ENCODE data around the gene COL4A1.

COL4A1 gene

DNA sequence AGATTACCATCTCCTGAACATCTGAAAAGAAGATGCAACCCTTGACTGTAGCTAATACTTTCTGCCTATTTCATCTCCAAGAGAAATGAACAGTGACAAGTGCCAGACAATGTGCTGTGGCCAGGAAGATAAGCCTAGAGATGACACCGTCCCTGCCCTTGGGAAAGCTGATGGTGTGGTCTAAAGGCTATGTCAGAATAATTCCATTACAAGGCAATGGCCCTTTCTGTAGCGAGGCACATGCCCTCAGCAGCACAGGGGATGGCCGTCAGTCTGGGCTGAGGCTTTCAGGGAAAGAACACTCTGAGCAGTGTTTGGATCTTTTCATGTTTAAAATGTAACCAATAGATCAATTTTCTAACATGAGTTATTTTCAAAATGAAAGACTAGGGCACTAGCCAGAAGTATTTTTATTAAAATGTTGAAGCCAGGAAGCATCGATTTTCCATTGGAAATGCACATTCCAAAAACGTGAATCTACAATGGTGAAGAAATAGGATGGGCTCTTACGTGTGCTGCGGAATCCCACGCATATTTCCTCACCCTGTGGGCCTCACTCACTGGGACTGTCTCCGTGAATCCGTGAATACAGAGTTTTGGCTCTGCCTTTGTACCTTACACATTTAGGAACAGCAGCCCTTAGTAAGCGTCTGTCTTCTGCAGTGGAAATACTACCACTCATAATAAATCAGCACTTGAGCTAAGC, 22.0 kb downstream of the COL4A1 start:
- peaks cover 19% of the 10 kb centered on the region for H3K36me3 ChIP-seq (ENCODE audit: insufficient read depth, insufficient read length, low read length)
- no peaks in the 10 kb centered on the region for H3K4me1 ChIP-seq (ENCODE audit: insufficient read depth, insufficient read length)
- no peak overlapping the region for H3K4me3 ChIP-seq (ENCODE audit: insufficient read length, low read depth)
- H3K9ac ChIP-seq (ENCODE audit: insufficient read length, low read depth), result no peak overlapping the region
- TF ChIP-seq SUZ12 (IDR thresholded peaks at IDR 0.05; ENCODE audit: extremely low read depth, insufficient read depth, insufficient read length) (no peak), YY1 (IDR thresholded peaks at IDR 0.05; ENCODE audit: insufficient read depth, insufficient read length) (no peak), ZNF274 (IDR thresholded peaks at IDR 0.05; ENCODE audit: low read depth, low read length) (no peak)
- DNase-seq (ENCODE audit: low read depth, low spot score), result no peak
- no peaks in the 10 kb centered on the region for H3K27me3 ChIP-seq (ENCODE audit: insufficient read depth, insufficient read length)
- H3K9me3 ChIP-seq (ENCODE audit: insufficient read depth, low read length), result no peaks in the 10 kb centered on the region

DNA sequence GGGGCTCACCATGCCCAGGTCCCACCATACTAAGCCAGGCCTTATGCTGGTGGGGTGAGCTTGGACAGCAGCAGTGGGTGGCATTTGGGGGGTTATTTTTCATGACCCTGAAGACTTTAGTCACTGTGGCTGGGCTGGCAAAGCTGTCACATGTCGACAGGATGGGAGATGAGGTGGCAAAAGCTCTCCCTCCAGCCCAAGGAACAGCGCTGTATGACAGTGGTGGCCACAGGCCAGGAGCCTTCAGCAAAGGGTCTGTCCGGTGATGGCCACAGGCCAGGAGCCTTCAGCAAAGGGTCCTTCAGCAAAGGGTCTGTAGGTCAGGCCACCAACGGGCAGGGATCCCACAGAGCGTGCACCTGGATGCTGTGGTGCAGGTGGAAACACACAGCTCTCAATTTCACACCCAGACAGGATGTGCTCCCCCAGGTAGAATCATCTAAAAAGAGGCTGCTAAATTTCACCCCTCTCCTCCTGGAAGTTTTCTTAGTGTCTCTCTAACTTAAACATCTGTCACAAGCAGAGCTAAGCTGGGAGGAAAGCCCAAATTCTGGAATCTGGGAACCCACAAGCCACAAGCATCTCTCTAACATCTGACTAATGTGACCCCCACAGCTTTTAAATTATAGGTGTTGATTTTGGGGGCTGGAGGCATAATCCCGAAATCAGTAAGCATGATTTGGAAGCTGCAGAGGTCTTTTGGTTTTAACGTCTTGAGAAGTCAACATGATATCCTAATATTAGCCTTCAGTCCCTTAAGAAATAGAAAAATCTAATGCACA, 23.0 kb downstream of the COL4A1 start:
- no peak for TF ChIP-seq ZNF274 (IDR thresholded peaks at IDR 0.05; ENCODE audit: low read depth, low read length)
- TF ChIP-seq SUZ12 (IDR thresholded peaks at IDR 0.05; ENCODE audit: extremely low read depth, insufficient read depth, insufficient read length), result no peak
- TF ChIP-seq YY1 (IDR thresholded peaks at IDR 0.05; ENCODE audit: insufficient read depth, insufficient read length), result no peak
- Histone ChIP-seq H3K4me1 (ENCODE audit: insufficient read depth, insufficient read length) (no peaks in the 10 kb centered on the region), H3K4me3 (ENCODE audit: insufficient read length, low read depth) (no peak overlapping the region), H3K27me3 (ENCODE audit: insufficient read depth, insufficient read length) (no peaks in the 10 kb centered on the region), H3K9me3 (ENCODE audit: insufficient read depth, low read length) (no peaks in the 10 kb centered on the region), H3K9ac (ENCODE audit: insufficient read length, low read depth) (no peak overlapping the region), H3K36me3 (ENCODE audit: insufficient read depth, insufficient read length, low read length) (peaks cover 14% of the 10 kb centered on the region)
- DNase-seq (ENCODE audit: low read depth, low spot score), result no peak

- DNase-seq (ENCODE audit: low read depth, low spot score), result no peak
- TF ChIP-seq ZNF274 (IDR thresholded peaks at IDR 0.05; ENCODE audit: low read depth, low read length), result no peak
- no peak for TF ChIP-seq YY1 (IDR thresholded peaks at IDR 0.05; ENCODE audit: insufficient read depth, insufficient read length)
- no peak for TF ChIP-seq SUZ12 (IDR thresholded peaks at IDR 0.05; ENCODE audit: extremely low read depth, insufficient read depth, insufficient read length)
- H3K4me3 ChIP-seq (ENCODE audit: insufficient read length, low read depth), result no peak overlapping the region
Observed at GRCh38 chr13:110282316-110282841, 24.6 kb downstream of the COL4A1 start.

GRCh38 chr13:110281736-110282135, 25.2 kb downstream of the COL4A1 start:
- Histone ChIP-seq H3K4me3 (ENCODE audit: insufficient read length, low read depth) (no peak overlapping the region), H3K4me1 (ENCODE audit: insufficient read depth, insufficient read length) (no peaks in the 10 kb centered on the region), H3K36me3 (ENCODE audit: insufficient read depth, insufficient read length, low read length) (peaks cover 13% of the 10 kb centered on the region), H3K9me3 (ENCODE audit: insufficient read depth, low read length) (no peaks in the 10 kb centered on the region), H3K27me3 (ENCODE audit: insufficient read depth, insufficient read length) (no peaks in the 10 kb centered on the region), H3K9ac (ENCODE audit: insufficient read length, low read depth) (no peak overlapping the region)
- DNase-seq (ENCODE audit: low read depth, low spot score), result no peak
- TF ChIP-seq SUZ12 (IDR thresholded peaks at IDR 0.05; ENCODE audit: extremely low read depth, insufficient read depth, insufficient read length) (no peak), ZNF274 (IDR thresholded peaks at IDR 0.05; ENCODE audit: low read depth, low read length) (no peak), YY1 (IDR thresholded peaks at IDR 0.05; ENCODE audit: insufficient read depth, insufficient read length) (no peak)

More at GRCh38 chr13:110282316-110282841, 24.6 kb downstream of the COL4A1 start:
- Histone ChIP-seq H3K36me3 (ENCODE audit: insufficient read depth, insufficient read length, low read length) (peaks cover 13% of the 10 kb centered on the region), H3K4me1 (ENCODE audit: insufficient read depth, insufficient read length) (no peaks in the 10 kb centered on the region), H3K27me3 (ENCODE audit: insufficient read depth, insufficient read length) (no peaks in the 10 kb centered on the region), H3K9me3 (ENCODE audit: insufficient read depth, low read length) (no peaks in the 10 kb centered on the region), H3K9ac (ENCODE audit: insufficient read length, low read depth) (no peak overlapping the region)

DNA sequence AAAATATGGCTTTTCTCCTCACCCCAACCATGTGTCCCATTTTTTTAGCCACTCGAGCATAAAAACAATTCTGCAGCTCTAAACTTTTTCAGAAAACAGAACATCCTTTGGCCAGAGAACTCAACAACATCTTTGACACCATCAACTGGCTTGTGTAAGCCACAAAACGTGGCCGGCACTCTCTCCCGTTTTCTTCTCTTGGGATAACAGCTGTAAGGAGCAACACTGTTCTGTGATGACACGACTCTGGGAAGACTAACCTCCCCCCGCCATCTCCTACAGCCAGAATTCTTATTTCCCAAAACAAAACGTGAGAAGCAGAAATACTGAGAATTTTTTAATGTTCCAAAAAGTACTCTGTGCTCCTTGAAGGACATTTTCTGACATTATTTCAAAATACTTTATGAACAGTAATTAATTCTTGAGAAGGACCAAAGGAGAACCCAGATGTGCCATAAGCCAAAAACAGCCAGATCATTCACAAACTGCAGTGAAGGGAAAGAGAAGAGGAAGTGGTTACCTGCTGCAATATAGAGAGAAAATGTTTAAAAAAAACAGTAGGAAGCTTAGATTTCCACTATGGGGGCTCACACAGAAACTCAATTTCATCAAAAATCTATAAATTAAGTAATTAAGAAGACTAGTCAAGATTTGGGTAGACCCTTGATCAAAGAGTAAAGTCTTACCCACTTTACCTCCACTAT, 25.8 kb downstream of the COL4A1 start:
- no peak overlapping the region for H3K4me3 ChIP-seq (ENCODE audit: insufficient read length, low read depth)
- H3K4me1 ChIP-seq (ENCODE audit: insufficient read depth, insufficient read length), result no peaks in the 10 kb centered on the region
- peaks cover 13% of the 10 kb centered on the region for H3K36me3 ChIP-seq (ENCODE audit: insufficient read depth, insufficient read length, low read length)
- H3K9me3 ChIP-seq (ENCODE audit: insufficient read depth, low read length), result no peaks in the 10 kb centered on the region
- H3K9ac ChIP-seq (ENCODE audit: insufficient read length, low read depth), result no peak overlapping the region
- TF ChIP-seq YY1 (IDR thresholded peaks at IDR 0.05; ENCODE audit: insufficient read depth, insufficient read length) (no peak), ZNF274 (IDR thresholded peaks at IDR 0.05; ENCODE audit: low read depth, low read length) (no peak), SUZ12 (IDR thresholded peaks at IDR 0.05; ENCODE audit: extremely low read depth, insufficient read depth, insufficient read length) (no peak)
- DNase-seq (ENCODE audit: low read depth, low spot score), result no peak
- no peaks in the 10 kb centered on the region for H3K27me3 ChIP-seq (ENCODE audit: insufficient read depth, insufficient read length)

GRCh38 chr13:110280231-110280813, 26.6 kb downstream of the COL4A1 start:
- no peak for DNase-seq (ENCODE audit: low read depth, low spot score)
- no peaks in the 10 kb centered on the region for H3K27me3 ChIP-seq (ENCODE audit: insufficient read depth, insufficient read length)
- H3K4me1 ChIP-seq (ENCODE audit: insufficient read depth, insufficient read length), result no peaks in the 10 kb centered on the region
- no peak overlapping the region for H3K4me3 ChIP-seq (ENCODE audit: insufficient read length, low read depth)
- no peaks in the 10 kb centered on the region for H3K9me3 ChIP-seq (ENCODE audit: insufficient read depth, low read length)
- peaks cover 13% of the 10 kb centered on the region for H3K36me3 ChIP-seq (ENCODE audit: insufficient read depth, insufficient read length, low read length)
- TF ChIP-seq SUZ12 (IDR thresholded peaks at IDR 0.05; ENCODE audit: extremely low read depth, insufficient read depth, insufficient read length), result no peak
- H3K9ac ChIP-seq (ENCODE audit: insufficient read length, low read depth), result no peak overlapping the region
